ENCODE results near the gene KIF6.

Gene KIF6

GRCh38 chr6:39389484-39389767 is 335.8 kb downstream of the KIF6 start:
- DNase-seq (ENCODE audit: low read depth in 1 of 2, low spot score in 1 of 2), result no peak
- TF ChIP-seq POLR2AphosphoS5 (IDR thresholded peaks at IDR 0.05; ENCODE audit: low read depth) (no peak), GABPA (IDR thresholded peaks at IDR 0.05; ENCODE audit: low read depth) (no peak), REST (IDR thresholded peaks at IDR 0.05; ENCODE audit: insufficient replicate concordance, low read depth) (no peak), CTCF (IDR thresholded peaks at IDR 0.05; ENCODE audit: insufficient read depth, low read length) (no peak), SPI1 (IDR thresholded peaks at IDR 0.05; ENCODE audit: borderline replicate concordance, low read depth) (no peak)
- Histone ChIP-seq H3K27me3 (ENCODE audit: insufficient read depth, poor library complexity, severe bottlenecking) (peaks cover 9% of the 10 kb centered on the region), H3K4me3 (replicated peaks; ENCODE audit: insufficient read depth, low read length) (no peak overlapping the region), H3K27ac (replicated peaks) (no peak overlapping the region)

- Histone ChIP-seq H3K4me3 (replicated peaks; ENCODE audit: insufficient read depth, low read length) (no peak overlapping the region), H3K27ac (replicated peaks) (no peak overlapping the region), H3K27me3 (ENCODE audit: insufficient read depth, poor library complexity, severe bottlenecking) (peaks cover 9% of the 10 kb centered on the region)
- TF ChIP-seq SPI1 (IDR thresholded peaks at IDR 0.05; ENCODE audit: borderline replicate concordance, low read depth) (no peak), REST (IDR thresholded peaks at IDR 0.05; ENCODE audit: insufficient replicate concordance, low read depth) (no peak), POLR2AphosphoS5 (IDR thresholded peaks at IDR 0.05; ENCODE audit: low read depth) (no peak), CTCF (IDR thresholded peaks at IDR 0.05; ENCODE audit: insufficient read depth, low read length) (no peak), GABPA (IDR thresholded peaks at IDR 0.05; ENCODE audit: low read depth) (no peak)
- DNase-seq (ENCODE audit: low read depth in 1 of 2, low spot score in 1 of 2), result no peak
Observed at GRCh38 chr6:39388606-39389483, 336.4 kb downstream of the KIF6 start.

GRCh38 chr6:39387785-39388184 is 337.4 kb downstream of the KIF6 start:
- Histone ChIP-seq H3K27ac (replicated peaks) (no peak overlapping the region), H3K27me3 (ENCODE audit: insufficient read depth, poor library complexity, severe bottlenecking) (peaks cover 11% of the 10 kb centered on the region), H3K4me3 (replicated peaks; ENCODE audit: insufficient read depth, low read length) (no peak overlapping the region)
- TF ChIP-seq SPI1 (IDR thresholded peaks at IDR 0.05; ENCODE audit: borderline replicate concordance, low read depth) (no peak), REST (IDR thresholded peaks at IDR 0.05; ENCODE audit: insufficient replicate concordance, low read depth) (no peak), CTCF (IDR thresholded peaks at IDR 0.05; ENCODE audit: insufficient read depth, low read length) (no peak), POLR2AphosphoS5 (IDR thresholded peaks at IDR 0.05; ENCODE audit: low read depth) (no peak), GABPA (IDR thresholded peaks at IDR 0.05; ENCODE audit: low read depth) (no peak)
- no peak for DNase-seq (ENCODE audit: low read depth in 1 of 2, low spot score in 1 of 2)
